CD4-positive, alpha-beta T cell treated with Interleukin-10 for 1 hour (primary cell): ENCODE measurements around the gene ZNF25.
A peak's percentile ranks its signal among the peaks of the same experiment; 100 is the strongest.
"Not testable (repeated sequence)": the region's sequence is repeated elsewhere in the genome, so short reads cannot be mapped to it uniquely, and the experiment has no call there.

ENCODE experiments used
- DNase-seq: peaks from one replicate; pipeline ENCODE4 v3.0.0-alpha.2; 2020

Gene ZNF25

DNA sequence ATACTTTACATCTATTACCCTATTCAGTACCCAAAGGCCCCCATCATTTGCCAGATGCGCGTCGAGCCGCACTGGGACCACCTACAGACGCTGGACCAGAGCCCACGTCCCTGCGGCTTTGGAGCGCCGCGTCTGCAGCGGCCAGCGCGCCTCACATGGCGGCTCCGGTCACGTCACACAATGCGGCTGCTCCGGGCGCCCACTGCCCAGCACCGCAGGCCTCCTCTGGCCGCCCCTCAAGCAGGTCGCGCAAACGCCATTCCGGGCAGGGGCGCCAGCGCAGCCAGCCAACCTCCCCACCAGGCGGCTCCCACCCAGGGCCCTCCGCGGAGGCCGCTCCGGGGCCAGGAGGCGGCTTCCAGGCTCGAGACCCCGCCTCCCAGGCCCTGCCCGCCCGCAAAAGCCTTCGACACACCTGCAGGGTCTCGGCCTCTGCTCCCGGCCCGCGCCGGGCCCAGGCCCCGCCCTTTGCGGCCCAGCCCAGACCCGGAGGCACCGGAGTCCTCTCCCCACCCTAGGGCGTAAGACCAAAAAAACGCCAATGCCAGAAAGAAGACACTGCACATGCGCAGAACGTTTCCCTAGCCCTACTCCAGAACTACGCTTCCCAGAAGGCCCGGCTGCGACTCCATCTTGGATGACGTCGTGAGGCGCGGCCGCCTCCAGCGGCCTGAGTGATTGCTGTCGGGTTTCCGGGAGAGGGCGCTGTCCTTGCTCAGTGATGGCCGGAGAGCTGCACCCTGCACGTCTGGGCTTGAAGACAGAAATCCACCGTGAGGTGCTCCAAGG is at the start of gene ZNF25:
Gene ZNF25, minus strand, starts transcription at position 557 of the 789 bp plus-strand sequence. CDS start 4,925 bp downstream, outside the sequence.
- peak; percentile 99 for DNase-seq

GRCh38 chr10:38025283-38025682 is 48.8 kb upstream of the ZNF25 start:
- DNase-seq, result no peak

DNA sequence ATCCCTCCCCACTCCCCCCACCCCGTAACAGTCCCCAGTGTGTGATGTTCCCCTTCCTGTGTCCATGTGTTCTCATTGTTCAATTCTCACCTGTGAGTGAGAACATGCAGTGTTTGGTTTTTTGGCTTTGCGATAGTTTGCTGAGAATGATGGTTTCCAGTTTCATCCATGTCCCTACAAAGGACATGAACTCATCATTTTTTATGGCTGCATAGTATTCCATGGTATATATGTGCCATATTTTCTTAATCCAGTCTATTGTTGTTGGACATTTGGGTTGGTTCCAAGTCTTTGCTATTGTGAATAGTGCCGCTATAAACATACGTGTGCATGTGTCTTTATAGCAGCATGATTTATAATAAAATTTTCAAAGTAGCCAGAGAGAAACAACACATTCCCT is 42.7 kb upstream of the ZNF25 start:
- DNase-seq, result not testable (repeated sequence)

DNA sequence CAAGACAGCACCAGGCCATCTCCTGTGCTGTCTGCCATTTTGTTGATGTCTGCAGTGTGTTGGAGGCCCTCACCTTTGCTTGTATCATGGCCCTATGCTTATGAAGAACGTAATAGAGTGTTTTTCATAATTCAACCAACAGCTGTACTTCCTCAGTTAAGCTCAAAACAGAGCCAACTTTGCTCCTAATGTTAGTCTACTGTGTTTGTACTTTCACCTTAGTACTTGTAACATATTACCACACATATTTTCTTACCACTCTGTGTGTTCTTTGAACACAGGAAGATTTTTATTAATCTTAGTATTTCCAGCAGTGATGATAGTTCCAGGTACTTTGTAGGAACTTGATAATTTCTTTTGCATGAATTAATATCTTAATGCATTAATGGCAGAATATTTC is 39.9 kb upstream of the ZNF25 start:
- DNase-seq, result no peak

GRCh38 chr10:38010119-38010903 is 33.9 kb upstream of the ZNF25 start, which contains the start of gene ZNF33A:
Gene ZNF33A, plus strand, starts transcription at chr10:38010675. Its CDS starts 1,667 bp downstream, at chr10:38012342.
- peak; percentile 93 for DNase-seq

DNA sequence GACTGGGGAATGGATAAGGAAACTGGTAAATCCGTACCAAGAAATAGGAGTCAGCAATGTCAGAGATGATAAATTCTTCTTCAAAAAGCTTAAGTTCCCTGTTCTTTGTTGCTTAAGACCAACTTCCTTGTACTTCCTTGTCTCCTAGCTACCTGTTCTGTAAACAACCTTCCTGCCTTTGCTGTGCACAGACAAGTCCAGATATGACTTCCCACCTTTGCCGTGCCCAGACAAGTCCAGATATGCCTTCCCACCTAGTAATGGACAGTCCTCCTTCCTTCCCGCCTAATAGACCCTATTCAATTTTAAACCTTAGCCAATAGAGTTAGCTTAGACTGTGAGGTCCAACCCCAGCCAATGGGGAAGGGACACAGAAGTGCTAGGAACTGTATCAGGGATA is 31.5 kb upstream of the ZNF25 start:
- no peak for DNase-seq

- DNase-seq, result no peak
Measured at GRCh38 chr10:38007551-38007950, 31.1 kb upstream of the ZNF25 start.

DNA sequence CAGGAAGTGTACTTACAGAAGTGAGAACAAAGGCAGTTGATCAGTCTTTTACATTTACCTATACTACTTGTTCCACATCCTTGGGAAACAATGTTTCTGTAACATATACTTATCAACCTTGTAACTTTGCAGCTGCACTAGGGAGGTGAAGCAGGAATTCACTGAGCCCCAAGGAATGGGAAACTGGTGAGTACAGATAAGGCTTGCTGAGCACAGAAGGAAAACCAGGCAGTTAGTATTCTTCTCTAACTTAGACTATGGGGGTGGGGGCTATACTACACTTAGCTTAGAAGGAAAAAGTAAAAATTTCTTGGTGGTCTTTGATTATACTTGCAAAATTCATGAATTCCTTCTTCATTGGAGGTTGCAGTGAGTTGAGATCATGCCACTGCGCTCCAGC is 27.1 kb upstream of the ZNF25 start:
- DNase-seq, result no peak

- no peak for DNase-seq
Measured at GRCh38 chr10:38003026-38003425, 26.6 kb upstream of the ZNF25 start.

GRCh38 chr10:38000474-38000873 is 24.0 kb upstream of the ZNF25 start:
- DNase-seq, result not testable (repeated sequence)

DNA sequence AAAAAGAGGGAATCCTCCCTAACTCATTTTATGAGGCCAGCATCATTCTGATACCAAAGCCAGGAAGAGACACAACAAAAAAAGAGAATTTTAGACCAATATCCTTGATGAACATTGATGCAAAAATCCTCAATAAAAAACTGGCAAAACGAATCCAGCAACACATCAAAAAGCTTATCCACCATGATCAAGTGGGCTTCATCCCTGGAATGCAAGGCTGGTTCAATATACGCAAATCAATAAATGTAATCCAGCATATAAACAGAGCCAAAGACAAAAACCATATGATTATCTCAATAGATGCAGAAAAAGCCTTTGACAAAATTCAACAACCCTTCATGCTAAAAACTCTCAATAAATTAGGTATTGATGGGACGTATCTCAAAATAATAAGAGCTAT is 22.5 kb upstream of the ZNF25 start:
- not testable (repeated sequence) for DNase-seq

DNA sequence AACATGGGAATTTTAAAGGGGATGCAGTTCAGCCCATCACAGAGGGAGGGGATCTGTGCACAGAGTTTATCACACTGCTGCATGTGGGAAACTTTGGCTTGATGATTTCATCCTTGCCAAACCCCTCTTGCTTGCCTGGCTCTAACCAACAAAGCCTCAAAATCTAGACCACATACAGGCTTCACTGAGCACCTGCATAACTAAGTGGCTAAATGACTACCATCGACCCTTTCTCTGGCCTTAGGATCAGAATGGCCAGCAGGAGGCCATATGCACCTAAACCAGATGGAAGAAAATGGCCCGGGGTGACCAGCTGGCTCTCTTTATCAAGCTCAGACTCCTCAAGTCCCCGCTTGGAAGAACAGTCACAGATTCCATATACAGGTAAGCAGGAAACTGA is 15.6 kb upstream of the ZNF25 start:
- no peak for DNase-seq

GRCh38 chr10:37991655-37992054 is 15.2 kb upstream of the ZNF25 start:
- no peak for DNase-seq

GRCh38 chr10:37976880-37977203 is 395 bp upstream of the ZNF25 start:
- no peak for DNase-seq

DNA sequence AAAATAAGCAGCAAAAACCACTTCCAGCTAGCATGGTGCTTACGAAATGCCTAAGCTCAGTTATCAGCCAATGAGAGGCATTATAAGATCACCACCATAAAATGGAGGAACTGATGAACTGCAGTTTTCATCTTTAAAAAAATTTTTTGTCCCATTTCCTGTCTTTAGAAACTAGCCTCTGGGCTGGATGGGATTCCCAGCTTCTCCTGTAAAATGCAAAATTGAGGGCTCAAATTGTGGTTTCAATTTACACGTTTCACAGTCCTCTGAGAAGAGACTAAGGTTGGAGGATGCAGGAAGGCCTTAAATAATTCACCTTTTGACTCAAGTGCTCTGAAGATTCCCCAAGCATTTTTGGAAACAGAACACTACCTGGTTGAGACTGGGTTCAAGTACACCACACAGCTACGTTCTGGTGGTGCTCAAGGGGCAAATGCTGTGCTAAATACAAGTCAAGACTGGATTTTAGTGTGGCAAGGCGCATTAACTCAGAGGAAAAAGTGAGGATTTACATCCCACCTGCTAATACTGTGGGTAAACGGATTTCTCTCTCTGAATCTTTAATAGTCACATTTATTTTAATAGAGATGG is 951 bp downstream of the ZNF25 start:
- peak; percentile 28 for DNase-seq

DNA sequence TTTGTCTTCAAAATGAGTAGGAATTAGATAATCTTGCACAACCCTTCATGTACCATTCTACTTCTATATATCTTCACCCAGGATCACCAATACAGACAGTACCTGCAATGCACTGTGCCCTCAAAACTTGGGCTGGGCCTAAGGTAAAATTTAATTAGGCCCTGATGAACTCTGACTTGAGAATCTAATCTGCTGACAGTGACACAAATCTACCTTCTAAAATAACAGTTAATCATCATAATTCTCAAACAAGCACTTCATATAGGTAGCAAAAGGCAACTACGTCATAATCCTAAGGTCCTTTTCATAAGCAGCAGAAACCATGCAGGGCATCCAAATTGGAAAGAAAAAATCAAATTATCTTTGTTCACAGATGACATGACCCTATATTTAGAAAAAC is 4.1 kb downstream of the ZNF25 start:
- no peak for DNase-seq

DNA sequence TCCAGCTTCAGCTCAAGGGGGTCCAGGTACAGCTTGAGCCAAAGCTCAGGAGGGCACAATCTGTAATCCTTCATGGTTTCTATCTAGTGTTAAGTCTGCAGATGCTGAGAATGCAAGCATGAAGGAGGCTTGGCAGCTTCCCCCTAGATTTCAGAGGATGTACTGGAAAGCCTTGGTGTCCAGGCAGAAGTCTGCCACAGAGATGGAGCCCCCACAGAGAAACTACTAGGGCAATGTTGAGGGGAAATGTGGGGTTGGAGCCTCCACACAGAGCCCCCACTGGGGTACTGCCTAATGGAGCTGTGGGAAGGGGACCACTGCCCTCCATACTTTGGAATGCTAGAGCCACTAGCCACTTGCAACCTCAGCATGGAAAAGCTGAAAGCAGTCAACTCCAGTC is 11.4 kb downstream of the ZNF25 start:
- no peak for DNase-seq

DNA sequence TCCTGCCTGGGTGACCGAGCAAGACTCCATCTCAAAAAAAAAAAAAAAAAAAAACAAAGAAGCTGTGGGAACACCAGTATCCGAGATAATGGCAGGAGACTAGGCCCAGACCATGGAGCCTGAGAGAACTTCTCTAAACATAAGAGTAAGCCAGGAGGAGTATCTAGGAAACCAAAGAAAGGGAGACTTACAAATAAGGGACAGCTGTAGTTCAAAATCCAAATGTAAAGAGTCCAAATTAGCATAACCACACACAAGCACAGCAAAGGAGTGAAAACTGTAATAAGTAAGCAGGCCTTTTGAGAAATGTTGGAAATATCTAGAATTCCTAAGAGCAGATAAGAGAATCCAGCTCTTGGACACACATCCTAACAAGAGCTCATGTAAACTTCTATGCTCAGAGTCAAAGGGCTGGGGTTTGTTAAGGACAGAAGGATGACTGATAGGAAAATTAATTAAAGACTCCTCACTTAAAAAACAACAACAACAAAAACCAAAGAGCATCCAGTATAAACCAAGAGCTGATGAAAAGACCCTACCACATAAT is 15.8 kb downstream of the ZNF25 start:
- DNase-seq, result no peak

DNA sequence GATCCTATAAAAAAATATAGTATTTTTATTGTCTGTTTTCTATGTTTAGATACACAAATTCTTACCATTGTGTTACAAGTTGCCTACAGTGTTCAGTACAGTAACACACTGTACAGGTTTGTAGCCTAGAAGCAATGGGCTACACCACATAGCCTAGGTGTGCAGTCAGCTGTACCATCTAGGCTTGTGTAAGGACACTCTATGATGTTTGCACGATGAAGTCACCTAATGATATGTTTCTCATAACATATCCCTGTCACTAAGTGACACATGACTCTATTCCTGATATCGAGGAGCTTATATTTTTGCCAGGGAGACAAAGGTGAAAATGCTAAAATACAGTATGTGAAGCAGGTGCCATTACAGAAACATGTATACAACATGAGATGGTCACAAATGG is 18.6 kb downstream of the ZNF25 start:
- no peak for DNase-seq

GRCh38 chr10:37952926-37953325 is 23.5 kb downstream of the ZNF25 start:
- DNase-seq, result no peak

GRCh38 chr10:37952043-37952755 is 24.2 kb downstream of the ZNF25 start:
- DNase-seq, result no peak

- no peak for DNase-seq
Measured at GRCh38 chr10:37948210-37948609, 28.2 kb downstream of the ZNF25 start.

DNA sequence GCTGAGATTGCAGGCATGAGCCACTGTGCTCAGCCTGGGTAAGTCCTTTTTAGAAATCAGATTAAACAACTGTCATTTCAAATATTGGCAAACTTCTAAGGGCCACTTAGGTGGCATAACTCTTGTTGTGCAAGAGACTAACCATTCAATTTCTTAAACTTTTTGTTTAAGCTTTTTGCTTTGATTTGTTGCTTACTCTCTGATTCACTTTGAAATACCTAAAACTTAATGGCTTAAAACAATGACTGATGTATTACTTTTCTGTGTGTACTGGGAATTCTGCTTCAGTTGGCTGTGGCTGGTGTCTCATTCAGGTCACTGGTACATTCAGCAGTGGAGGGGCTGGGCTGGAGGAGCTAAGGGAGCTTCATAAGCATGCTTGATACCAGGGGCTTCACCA is 28.9 kb downstream of the ZNF25 start:
- DNase-seq, result no peak
